Left lobe of liver (tissue), 2 donors: ENCODE measurements around the gene COX18. TPM values are rescaled to one million over a fixed set of nuclear protein-coding genes. Genes with fewer than 3 reads are reported as not detected.
A peak's percentile ranks its signal among the peaks of the same experiment; 100 is the strongest.

Source experiments
- ATAC-seq: fragments of 200-7000 bp; cut with Tn5 transposase; one replicate; pipeline ENCODE4 v1.9.1; 2020; ENCODE audit warnings: mild to moderate bottlenecking, moderate library complexity
- DNase-seq: peaks from one replicate; pipeline ENCODE4 v3.0.0-alpha.2; 2020; ENCODE audit warnings: low spot score
- total RNA-seq: library from RNA; stranded (reverse); gene quantifications from one replicate; pipeline ENCODE4 v1.2.1, GENCODE V29; 2021
- donor health status: DM: no; HTN: no; CAD: no; lungs with moderate emphysema.
- donor health status: DM: no; HTN: yes; CAD: no.

The COX18 gene
- total RNA-seq, 1 donor from 2014 or later: 19.9 TPM

DNA sequence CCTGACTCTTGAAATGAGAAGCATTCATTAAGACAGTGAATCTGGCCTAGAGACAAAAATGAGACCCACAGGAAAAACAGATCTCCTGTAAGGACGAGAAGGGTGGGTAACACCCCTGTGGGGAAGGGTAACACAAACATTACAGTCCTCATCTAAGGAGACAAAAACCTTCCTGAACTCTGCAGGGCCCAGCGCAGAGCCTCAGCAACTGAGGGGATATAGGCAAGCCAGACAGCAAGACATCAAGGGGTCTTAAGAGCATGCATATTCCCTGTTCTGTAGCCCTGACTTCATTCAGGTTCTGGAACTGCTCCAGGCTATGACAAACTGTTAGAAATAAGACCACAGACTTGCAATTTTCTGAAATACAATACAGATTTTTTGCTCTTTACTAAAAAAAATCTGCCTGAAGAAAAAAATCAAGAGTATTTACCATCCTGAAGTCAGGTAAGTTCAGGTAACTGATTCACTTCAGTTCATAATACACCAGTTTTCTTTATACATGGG lies 15.5 kb downstream of the COX18 start:
- DNase-seq: no peak
- ATAC-seq: no peak

DNA sequence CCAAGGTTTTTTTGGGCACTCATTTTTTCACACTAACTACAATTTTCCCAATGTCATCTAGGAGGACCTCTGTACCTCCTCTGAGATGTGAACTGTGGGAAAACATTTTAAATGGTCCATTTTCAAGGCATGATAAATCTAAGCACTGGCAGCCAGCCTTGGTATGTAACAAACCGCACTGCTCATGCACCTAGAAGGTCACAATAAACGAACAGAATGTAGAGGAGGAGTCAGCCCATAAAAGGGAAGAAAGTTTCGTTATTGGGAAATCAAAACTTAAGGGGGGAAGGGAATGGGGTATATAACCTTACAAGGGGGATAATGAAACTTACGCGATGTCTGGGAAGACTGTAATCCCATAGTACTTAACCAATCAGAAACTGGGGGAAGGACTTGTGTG lies 16.4 kb downstream of the COX18 start:
- no peak for DNase-seq
- ATAC-seq: no peak

DNA sequence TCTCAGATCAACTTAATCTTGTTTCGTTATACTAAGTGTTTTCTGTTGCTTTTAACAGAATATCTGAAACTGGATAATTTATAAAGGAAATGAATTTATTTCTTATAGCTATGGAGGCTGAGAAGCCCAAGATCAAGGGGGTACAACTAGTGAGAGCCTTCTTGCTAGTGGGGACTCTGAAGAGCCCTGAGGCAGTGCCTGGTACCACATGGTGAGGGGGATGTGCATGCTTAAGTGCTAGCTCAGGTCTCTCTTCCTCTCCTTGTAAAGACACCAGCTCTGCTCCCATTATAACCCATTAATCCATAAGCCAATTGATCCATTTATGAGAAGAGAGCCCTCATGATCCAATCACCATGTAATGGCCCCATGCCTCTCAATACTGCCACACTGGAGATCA lies 17.9 kb downstream of the COX18 start:
- DNase-seq: no peak
- ATAC-seq: no peak

DNA sequence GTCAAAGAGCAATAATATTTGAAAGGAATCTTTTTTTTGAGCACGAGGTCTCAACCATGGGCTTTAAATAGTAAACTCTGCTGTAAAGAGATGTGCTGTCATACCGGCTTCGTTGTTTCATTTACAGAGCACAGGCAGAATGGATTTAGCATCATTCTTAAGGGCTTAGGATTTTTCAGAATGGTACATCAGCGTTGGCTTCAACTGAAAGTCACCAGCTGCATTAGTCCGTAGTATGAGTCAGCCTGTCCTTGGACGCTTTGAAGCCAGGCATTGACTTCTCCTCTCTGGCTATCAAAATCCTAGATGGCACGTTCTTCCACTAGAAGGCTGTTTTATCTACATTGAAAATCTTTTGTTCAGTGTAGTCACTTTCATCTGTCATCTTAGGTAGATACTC lies 23.6 kb downstream of the COX18 start:
- DNase-seq (no peak), ATAC-seq (no peak)

DNA sequence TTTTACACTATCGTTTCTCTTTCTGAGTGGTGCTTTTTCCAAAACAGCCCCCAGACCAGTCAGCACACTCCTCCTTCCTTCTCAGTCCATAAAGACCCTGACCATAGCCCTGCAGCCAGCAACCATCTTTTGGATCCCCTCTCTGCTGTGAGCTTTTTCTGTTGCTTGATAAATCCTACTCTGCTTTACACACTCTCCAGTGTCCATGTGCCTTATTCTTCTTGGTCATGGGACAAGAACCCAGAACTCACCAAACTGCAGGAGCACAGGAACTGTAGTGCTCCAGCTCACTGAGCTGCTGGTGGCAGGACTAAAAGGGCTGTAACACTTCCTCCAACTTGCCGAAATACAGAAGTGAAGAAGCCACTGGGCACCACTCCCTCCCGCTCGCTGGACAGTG lies 32.5 kb downstream of the COX18 start:
- DNase-seq: no peak
- no peak for ATAC-seq

DNA sequence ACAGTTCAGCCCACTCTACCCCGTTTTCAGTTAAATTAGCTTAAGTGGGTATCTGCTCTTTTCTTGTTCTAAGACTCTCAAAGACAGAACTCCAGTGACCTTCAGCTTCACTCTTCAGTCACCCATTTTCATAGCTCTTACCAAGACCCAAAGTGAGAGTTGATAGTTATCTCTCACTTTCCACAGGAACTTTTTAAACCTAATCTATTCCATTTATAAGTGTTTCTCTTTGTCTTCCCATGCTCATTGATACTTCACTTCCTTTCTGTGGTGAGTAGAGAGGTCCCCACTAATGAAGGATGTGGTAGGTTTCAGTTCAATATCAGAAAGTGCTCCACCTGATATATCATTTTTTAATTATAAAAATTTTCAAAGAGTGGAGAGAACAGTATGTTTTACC lies 33.4 kb downstream of the COX18 start:
- DNase-seq: no peak

DNA sequence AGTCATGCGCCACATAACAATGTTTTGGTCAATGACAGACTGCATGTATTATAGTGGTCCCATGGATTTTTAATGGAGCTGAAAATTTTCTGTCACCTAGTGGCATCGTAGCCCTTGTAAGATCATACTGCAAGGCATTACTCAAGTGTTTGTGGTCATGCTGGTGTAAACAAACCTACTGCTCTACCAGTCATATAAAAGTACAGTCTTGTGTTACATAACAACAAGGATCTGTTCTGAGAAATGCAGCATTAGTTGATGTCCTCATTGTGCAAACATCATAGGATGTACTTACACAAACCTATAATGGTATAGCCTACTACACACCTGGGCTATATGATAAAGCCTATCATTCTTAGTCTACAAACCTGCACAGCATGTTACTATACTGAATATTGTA lies 34.6 kb downstream of the COX18 start:
- ATAC-seq: no peak

More for the DNA sequence above, 33.4 kb downstream of the COX18 start:
- no peak for ATAC-seq

DNA sequence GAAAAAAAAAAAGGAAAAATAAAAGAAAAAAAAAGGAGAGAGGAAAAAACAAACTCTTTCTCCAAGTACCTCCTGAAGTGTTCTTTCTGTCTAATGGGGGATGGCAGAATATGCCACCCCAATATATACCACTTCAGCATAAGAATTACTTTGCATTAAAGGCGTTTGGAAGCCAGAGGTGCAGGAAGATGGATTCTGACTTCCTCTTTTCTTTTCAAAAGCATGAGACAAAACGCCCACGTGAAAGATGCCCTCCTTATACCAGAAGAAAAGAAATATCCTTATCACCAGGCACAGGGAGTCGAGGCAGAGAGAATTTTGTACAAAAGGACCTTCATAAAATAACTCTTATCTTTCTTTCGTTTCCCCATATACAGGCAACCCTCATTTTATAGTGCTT lies 40.9 kb downstream of the COX18 start:
- ATAC-seq (no peak), DNase-seq (no peak)

More for the DNA sequence above, 34.6 kb downstream of the COX18 start:
- no peak for DNase-seq

DNA sequence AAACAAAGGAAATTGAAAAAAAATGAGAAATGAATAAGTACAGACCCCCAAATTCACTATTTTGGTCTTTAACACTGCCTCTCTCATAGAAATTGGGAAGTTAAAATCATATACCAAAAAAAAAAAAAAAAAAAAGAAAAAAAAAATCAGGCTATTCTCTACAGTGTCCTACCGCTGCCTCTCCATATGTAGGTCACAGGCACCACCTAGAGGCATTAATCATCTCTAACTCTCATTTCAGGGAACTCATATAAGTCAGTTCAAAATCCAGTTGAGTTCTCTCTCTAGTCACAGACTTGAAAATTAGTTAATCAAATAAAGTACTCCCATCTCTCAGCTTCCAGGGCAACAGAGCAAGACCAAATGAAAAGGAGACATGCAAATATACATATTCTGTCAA lies 47.9 kb downstream of the COX18 start:
- ATAC-seq (peak; percentile 86), DNase-seq (no peak)

DNA sequence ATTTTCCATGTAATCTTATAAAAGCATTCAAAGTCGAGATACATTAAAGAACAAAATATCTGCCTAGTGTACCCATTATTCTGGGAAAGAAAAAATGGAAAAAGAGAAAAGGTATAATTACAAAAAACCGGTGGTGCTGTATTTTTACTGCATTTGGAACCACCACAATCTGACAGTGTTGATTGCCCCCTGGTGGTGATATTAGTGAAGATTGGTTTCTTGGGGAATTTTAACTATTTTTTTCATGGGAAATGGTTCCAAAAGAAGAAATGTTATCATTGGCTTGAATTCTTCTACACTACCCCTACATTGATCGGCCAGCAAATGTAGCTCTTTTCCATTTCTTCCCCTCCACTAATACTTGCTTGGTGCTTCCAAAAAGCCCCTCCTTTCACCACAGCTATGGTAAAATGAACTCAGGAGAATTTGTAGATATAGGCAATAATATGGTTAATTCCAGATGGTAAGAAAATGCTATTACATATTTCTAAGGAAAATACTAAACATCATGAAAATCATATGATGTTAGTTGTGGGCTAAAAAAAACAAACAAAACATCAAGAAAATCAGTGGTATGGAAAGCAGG lies 50.0 kb downstream of the COX18 start:
- ATAC-seq (peak; percentile 81), DNase-seq (no peak)

DNA sequence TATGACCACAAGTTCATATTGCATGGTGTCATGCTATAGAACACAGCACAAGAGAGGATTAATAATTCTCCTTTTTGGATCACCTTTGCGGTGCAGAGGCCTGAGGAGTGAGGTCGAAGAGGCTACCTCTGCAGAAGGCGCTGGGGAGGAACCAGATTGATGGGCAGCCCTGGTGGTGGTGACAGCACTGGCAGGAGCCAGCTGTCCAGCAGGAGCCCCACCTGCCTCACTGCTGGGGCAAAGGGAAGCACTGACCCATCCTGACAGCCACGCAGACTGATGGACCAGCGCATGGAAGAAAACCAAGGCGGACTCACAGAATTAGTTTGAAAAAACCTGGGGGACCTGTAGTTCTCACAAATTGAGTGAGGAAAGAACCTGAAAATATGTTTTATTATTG lies 50.9 kb downstream of the COX18 start:
- no peak for ATAC-seq
- DNase-seq: no peak

DNA sequence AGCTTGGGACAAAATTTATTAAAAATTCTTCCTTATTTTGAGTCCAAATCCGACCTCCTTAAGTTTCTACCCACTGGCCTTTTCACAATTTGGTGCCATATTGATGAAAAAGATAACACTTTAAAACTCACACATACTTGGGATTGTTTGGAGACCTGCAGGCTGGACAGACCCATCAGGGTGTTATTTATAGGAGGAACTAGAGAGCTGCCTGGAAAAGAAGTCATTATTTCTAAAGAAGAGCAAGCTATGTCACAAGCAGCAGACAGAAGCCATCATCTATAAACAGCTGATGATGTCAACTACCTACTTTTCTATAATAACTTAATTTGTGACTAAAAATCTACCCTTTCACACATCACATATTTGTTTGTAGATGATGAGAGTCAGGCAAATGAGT lies 56.2 kb downstream of the COX18 start:
- DNase-seq: no peak
- no peak for ATAC-seq

DNA sequence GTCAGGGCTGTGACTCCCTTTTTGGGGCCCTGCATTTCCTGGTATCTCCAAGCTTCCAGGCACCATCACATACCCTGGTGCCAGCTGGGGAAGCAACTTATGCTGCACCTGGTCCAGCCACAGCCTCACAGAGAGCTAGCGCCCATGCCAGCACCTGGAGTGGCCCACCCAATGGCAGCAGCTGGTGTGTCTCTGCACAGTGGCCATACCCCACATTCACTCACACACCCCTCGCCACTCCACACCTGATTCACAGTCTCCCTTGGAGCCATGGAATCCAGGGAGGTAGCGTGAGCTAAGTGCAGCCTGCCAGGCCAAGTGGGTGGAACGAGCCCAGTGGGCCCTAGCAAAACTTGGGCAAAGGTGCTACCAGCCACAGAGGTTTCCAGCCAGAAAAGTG lies 56.8 kb downstream of the COX18 start:
- no peak for DNase-seq
- ATAC-seq: no peak

DNA sequence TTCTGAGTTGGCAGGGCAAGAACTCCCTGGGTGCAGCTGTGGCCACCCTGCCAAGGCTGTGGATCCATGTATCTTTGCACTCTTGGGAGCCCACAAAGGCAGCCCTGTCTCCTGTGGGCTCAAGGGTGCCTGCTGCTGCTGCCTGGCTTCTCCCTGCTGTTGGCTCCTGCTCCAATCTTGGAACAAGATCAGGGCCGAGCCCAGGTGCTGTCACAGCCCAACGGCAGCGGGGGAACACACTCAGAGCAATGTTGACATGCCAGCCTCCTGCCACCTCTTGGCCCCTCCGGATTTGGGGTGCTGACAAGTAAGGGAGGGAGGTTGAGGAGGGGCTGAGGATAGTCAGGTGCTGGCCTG lies 57.9 kb downstream of the COX18 start:
- DNase-seq: no peak
- ATAC-seq: no peak

DNA sequence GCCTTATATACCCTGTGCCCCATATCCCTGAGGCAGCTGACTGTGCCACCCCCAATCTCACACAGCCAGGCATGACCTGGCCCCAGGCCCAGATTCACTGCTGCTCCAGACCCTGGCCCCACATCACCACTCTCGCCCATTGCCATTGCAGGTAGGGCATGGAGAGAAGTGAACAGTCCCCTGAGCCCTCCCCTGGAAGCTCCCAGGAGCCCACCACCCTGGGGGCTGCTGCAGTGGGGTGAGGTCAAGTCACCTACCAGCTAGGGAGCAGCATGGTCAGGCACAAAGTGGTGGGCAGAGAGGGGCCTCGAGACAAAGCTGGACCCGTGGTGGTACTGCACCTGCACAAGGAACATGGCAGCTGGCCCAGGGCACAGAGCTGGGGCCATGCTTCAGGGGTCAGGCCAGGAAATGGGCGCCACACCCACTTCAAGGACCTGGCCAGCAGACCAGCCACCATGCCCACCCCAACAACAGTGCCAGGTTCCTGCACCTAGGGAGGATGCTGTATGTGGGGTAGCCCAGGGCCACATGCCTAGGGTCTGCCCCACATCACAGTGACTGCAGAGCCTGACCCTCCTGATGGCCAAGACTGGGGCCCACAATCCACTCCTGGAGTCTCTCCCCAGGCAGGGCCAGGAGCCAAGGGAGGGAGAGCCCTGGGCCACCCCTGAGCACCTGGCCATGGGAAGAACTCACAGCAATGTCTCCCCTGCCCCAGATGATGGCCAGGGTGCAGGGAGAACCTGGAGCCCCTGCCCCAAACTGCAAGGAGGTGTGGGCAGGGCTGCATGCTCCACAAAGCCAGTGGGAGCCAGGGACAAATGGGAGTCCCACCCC lies 58.5 kb downstream of the COX18 start:
- DNase-seq (no peak), ATAC-seq (no peak)

DNA sequence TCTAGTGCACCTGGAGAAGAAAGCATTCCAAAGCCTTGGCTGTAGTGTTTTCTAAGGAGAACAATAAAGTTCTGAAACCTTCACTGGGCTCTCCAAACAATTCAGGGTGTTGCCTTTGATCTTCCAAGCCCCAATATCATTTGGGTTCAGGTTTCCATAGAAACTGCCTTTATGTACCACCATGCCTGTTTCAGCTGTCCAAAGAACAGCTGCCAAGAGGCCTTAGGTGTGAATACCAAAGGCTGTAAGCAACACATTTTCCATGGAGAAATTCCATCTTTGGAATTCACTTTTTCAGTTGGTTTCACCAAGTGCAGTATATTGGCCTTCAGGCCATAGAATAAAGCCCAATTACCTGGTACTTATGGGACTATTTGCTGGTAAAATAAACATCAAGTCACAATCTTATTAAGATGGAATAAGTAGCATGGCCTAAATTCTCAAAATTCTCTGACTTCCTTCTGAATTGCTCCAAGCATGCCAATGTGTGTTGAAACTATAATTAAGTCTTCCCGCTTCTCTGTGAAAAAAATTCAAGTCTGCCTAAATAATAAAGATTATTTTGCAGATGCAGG lies 61.9 kb downstream of the COX18 start:
- DNase-seq: no peak
- ATAC-seq: no peak

DNA sequence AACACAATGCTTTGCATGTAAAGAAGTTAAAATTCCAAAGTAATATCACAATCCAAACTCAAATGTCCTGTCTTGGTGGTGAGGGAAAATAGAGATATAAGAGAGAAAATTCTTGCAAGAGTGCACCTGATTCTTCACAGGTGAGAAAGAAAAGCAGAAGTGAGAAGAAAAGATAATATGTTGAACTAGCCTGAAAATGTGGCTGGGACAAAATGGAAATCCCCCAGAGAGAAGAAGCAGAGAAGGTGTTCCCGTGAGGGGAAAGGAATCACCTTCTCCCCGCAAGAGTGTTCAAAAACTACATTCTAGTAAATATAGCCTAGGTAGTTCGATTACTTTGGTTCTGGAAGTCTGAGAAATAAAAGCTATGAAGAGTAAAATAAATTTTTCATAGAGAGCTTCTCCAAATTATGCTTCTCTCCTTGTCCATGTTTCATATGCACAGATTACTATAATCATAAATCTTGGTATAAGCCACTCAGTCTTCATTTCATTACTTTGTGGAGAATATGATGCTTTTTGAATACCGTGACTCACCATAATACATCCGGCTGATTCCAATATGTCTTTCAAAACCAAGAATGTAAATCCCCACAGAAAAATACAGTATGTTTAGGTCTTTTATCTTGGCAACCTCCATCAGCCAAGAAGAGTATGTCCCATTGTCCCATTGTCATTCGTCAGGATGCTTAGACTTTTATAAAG lies 63.1 kb downstream of the COX18 start:
- ATAC-seq (no peak), DNase-seq (no peak)

DNA sequence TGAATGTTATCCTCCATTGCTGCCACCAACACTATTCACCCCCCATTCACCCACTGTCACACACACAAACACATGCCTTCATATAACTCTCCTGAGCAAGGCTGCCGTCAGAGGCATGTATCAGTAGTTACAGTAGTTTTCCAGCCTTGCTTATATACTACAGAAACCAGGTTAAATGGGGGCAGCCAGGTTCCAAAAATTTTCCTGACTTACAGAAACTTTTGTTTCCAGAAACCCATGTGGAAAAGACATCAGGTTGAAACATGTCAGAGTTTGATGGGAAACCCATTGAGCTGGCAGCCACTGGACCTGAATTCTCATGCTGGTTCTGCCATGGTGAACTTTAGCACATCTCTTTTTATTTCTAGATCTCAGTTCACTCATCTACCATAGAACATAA lies 64.0 kb downstream of the COX18 start:
- ATAC-seq (no peak), DNase-seq (no peak)
